ENCODE data around the gene RASSF10. TPM values are rescaled to one million over a fixed set of nuclear protein-coding genes. Genes with fewer than 3 reads are reported as not detected.

RASSF10 gene
- total RNA-seq, 1 experiment from 2014 or later, result 3.2 TPM

DNA sequence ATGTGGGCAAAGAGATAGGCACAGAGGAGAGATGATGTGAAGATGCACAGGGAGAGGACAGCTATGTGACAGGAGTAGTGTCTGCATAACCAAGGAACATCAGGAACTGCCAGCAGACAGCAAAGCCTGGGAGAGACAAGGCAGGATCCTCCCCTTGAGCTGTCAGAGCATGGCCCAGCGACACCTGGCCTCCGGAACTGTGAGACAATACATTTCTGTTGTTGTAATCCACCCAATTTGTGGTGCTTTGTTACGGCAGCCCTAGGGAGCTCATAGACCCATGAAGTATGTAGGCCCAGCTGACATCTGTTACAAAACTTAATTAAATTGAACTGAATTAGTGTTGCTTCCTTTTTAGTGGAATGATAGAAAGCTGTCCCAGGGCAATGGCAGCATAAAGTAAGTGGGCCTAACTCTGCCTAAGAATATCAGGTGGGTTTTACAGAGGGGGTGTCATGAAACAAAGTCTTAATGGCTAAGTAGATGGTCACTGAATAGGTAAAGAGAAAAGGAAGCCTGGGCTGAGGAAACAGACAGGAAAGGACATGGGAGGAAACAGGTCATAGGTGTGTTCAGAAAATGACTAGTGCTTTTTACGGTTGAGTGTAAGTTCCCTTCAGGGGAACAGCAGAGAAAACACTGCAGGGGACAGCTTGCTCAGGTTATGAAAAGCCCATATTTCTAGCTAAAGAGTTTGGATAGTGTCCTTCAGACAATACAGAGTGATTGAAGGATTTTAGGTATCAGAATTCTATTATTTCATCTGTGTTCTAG lies 24.8 kb downstream of the RASSF10 start (continued):
- TF ChIP-seq, protein P1, sequence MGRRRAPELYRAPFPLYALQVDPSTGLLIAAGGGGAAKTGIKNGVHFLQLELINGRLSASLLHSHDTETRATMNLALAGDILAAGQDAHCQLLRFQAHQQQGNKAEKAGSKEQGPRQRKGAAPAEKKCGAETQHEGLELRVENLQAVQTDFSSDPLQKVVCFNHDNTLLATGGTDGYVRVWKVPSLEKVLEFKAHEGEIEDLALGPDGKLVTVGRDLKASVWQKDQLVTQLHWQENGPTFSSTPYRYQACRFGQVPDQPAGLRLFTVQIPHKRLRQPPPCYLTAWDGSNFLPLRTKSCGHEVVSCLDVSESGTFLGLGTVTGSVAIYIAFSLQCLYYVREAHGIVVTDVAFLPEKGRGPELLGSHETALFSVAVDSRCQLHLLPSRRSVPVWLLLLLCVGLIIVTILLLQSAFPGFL (CRISPR knock-in tag; IDR thresholded peaks at IDR 0.05; ENCODE audit: borderline replicate concordance), result no peak

DNA sequence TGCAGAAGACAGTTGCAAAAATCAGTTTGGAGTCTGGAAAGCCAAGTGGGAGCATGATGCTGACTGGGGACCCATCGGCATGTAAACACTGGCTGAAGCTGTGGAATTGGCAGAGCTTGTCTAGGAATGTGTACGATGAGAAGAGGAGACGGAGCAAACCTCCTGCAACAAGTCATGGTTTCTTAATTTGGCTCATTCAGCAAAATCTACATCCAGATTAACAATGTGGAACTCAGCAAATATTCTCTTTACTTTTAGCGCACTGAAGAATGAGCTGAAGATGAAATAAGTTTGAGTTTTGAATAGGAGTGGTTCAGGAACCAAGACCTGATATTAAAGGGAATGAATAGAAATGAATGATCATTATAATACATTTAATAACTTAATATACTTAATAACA lies 26.6 kb downstream of the RASSF10 start:
- DNase-seq (ENCODE audit: low spot score) (no peak), ATAC-seq (no peak)
- TF ChIP-seq ARID4B (CRISPR knock-in tag; IDR thresholded peaks at IDR 0.05; ENCODE audit: borderline replicate concordance) (no peak), MLX (CRISPR knock-in tag; IDR thresholded peaks at IDR 0.05) (no peak), CDX4 (CRISPR knock-in tag; IDR thresholded peaks at IDR 0.05; ENCODE audit: borderline replicate concordance) (no peak), NR2C2 (CRISPR knock-in tag; IDR thresholded peaks at IDR 0.05) (no peak), PRRX2 (CRISPR knock-in tag; IDR thresholded peaks at IDR 0.05) (no peak), ZNF219 (CRISPR knock-in tag; IDR thresholded peaks at IDR 0.05; ENCODE audit: borderline replicate concordance) (no peak), ZNF671 (CRISPR knock-in tag; IDR thresholded peaks at IDR 0.05) (no peak), JAZF1 (CRISPR knock-in tag; IDR thresholded peaks at IDR 0.05) (no peak), ATF3 (CRISPR knock-in tag; conservative IDR thresholded peaks at IDR 0.05) (no peak), TEAD4 (CRISPR knock-in tag; IDR thresholded peaks at IDR 0.05) (no peak), ZNF232 (CRISPR knock-in tag; IDR thresholded peaks at IDR 0.05) (no peak)
- TF ChIP-seq, protein P2, sequence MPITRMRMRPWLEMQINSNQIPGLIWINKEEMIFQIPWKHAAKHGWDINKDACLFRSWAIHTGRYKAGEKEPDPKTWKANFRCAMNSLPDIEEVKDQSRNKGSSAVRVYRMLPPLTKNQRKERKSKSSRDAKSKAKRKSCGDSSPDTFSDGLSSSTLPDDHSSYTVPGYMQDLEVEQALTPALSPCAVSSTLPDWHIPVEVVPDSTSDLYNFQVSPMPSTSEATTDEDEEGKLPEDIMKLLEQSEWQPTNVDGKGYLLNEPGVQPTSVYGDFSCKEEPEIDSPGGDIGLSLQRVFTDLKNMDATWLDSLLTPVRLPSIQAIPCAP (CRISPR knock-in tag; IDR thresholded peaks at IDR 0.05), result no peak
- Mint-ChIP-seq H3K4me3 (no peak overlapping the region), H3K36me3 (no peaks in the 10 kb centered on the region), H3K4me1 (no peaks in the 10 kb centered on the region), H3K9me3 (no peaks in the 10 kb centered on the region), H3K27me3 (ENCODE audit: low read depth) (no peaks in the 10 kb centered on the region), H3K27ac (no peak overlapping the region)
- POLR2A ChIA-PET, result no interaction called here
- CTCF ChIA-PET, result no interaction called here

DNA sequence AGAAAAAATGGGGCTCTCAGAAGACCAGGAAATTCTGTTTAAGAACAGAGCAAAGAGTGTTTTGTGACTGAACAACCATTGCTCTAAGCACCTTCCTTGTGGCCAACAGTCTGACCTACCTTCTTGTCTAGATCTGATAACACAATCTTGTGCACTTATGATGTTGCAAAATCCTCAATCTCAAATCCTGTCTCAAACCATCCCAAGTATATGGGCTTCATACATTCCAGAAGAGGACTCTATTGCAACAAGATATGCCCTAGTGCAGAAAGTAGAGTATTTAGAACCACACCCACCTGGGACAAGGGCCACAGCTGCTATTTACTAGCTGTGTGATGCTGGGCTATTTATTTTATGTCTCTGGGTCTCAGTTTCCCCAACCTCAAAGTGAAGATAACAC lies 27.1 kb downstream of the RASSF10 start:
- H3K4me1 Mint-ChIP-seq, result no peaks in the 10 kb centered on the region
- DNase-seq (ENCODE audit: low spot score) (no peak), ATAC-seq (no peak)
- H3K4me3 Mint-ChIP-seq, result no peak overlapping the region
- H3K27ac Mint-ChIP-seq, result no peak overlapping the region
- H3K27me3 Mint-ChIP-seq (ENCODE audit: low read depth), result no peaks in the 10 kb centered on the region
- ChIA-PET CTCF (no interaction called here), POLR2A (no interaction called here)
- no peaks in the 10 kb centered on the region for H3K36me3 Mint-ChIP-seq
- no peaks in the 10 kb centered on the region for H3K9me3 Mint-ChIP-seq
- TF ChIP-seq, protein P3, sequence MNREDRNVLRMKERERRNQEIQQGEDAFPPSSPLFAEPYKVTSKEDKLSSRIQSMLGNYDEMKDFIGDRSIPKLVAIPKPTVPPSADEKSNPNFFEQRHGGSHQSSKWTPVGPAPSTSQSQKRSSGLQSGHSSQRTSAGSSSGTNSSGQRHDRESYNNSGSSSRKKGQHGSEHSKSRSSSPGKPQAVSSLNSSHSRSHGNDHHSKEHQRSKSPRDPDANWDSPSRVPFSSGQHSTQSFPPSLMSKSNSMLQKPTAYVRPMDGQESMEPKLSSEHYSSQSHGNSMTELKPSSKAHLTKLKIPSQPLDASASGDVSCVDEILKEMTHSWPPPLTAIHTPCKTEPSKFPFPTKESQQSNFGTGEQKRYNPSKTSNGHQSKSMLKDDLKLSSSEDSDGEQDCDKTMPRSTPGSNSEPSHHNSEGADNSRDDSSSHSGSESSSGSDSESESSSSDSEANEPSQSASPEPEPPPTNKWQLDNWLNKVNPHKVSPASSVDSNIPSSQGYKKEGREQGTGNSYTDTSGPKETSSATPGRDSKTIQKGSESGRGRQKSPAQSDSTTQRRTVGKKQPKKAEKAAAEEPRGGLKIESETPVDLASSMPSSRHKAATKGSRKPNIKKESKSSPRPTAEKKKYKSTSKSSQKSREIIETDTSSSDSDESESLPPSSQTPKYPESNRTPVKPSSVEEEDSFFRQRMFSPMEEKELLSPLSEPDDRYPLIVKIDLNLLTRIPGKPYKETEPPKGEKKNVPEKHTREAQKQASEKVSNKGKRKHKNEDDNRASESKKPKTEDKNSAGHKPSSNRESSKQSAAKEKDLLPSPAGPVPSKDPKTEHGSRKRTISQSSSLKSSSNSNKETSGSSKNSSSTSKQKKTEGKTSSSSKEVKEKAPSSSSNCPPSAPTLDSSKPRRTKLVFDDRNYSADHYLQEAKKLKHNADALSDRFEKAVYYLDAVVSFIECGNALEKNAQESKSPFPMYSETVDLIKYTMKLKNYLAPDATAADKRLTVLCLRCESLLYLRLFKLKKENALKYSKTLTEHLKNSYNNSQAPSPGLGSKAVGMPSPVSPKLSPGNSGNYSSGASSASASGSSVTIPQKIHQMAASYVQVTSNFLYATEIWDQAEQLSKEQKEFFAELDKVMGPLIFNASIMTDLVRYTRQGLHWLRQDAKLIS (CRISPR knock-in tag; IDR thresholded peaks at IDR 0.05; ENCODE audit: borderline replicate concordance), result no peak
- TF ChIP-seq CREB1 (CRISPR knock-in tag; IDR thresholded peaks at IDR 0.05), result no peak
- no peak for TF ChIP-seq NFATC4 (CRISPR knock-in tag; IDR thresholded peaks at IDR 0.05)
- no peak for TF ChIP-seq JUN (CRISPR knock-in tag; IDR thresholded peaks at IDR 0.05)
- no peak for TF ChIP-seq HMGXB4 (CRISPR knock-in tag; IDR thresholded peaks at IDR 0.05)
- TF ChIP-seq FOXP1 (CRISPR knock-in tag; IDR thresholded peaks at IDR 0.05; ENCODE audit: borderline replicate concordance), result no peak
